Endothelial cell (in vitro differentiated cells): ENCODE measurements around the gene LIX1L. TPM values are rescaled to one million over a fixed set of nuclear protein-coding genes. Genes with fewer than 3 reads are reported as not detected.

Source experiments
- DNase-seq: peaks from one replicate; pipeline ENCODE4 v3.0.0; 2021; ENCODE audit warnings: low spot score
- H3K27ac Mint-ChIP-seq: one replicate; pipeline ENCODE4 v1.8.0; 2021; ENCODE audit warnings: mixed read lengths, inconsistent platforms; ENCODE audit not compliant: unreplicated experiment
- H3K27me3 Mint-ChIP-seq: one replicate; pipeline ENCODE4 v1.8.0; 2021; ENCODE audit warnings: mild to moderate bottlenecking, moderate library complexity, mixed read lengths, inconsistent platforms; ENCODE audit not compliant: unreplicated experiment
- H3K36me3 Mint-ChIP-seq: one replicate; pipeline ENCODE4 v1.8.0; 2021; ENCODE audit warnings: mild to moderate bottlenecking, low read depth, mixed read lengths, inconsistent platforms; ENCODE audit not compliant: unreplicated experiment
- H3K4me1 Mint-ChIP-seq: one replicate; pipeline ENCODE4 v1.8.0; 2021; ENCODE audit warnings: mild to moderate bottlenecking, mixed read lengths, inconsistent platforms; ENCODE audit not compliant: unreplicated experiment
- H3K4me3 Mint-ChIP-seq: one replicate; pipeline ENCODE4 v1.8.0; 2021; ENCODE audit warnings: mild to moderate bottlenecking, mixed read lengths, inconsistent platforms; ENCODE audit not compliant: unreplicated experiment
- H3K9me3 Mint-ChIP-seq: one replicate; pipeline ENCODE4 v1.8.0; 2021; ENCODE audit warnings: mixed read lengths, inconsistent platforms; ENCODE audit not compliant: unreplicated experiment
- CTCF ChIP-seq: fragments of 200-600 bp; sonication (generic); IDR thresholded peaks from one replicate; pipeline ENCODE4 v1.5.0; 2021; ENCODE audit warnings: antibody characterized with exemption; ENCODE audit not compliant: unreplicated experiment
- total RNA-seq: library from RNA; stranded (reverse); fragmentation: NEBNext Ultra II Directional; extraction: Animal tissue kit (Norgen Biotek cat#: 25700); gene quantifications from one replicate; pipeline ENCODE4 v1.2.1, GENCODE V29; 2021; ENCODE audit not compliant: unreplicated experiment

Gene LIX1L
- total RNA-seq, 1 donor from 2014 or later = 83.3 TPM

- H3K4me3 Mint-ChIP-seq = no peak overlapping the region
- H3K4me1 Mint-ChIP-seq = peaks cover 20% of the 10 kb centered on the region
These were observed 59.8 kb downstream of the LIX1L start for GRCh38 chr1:145897969-145898368.

GRCh38 chr1:145895471-145895870 lies 62.3 kb downstream of the LIX1L start:
- Mint-ChIP-seq H3K36me3 (peaks cover 14% of the 10 kb centered on the region), H3K9me3 (no peaks in the 10 kb centered on the region), H3K27me3 (peaks cover 4% of the 10 kb centered on the region), H3K4me3 (no peak overlapping the region), H3K27ac (no peak overlapping the region), H3K4me1 (peaks cover 38% of the 10 kb centered on the region)
- no peak for TF ChIP-seq CTCF
- DNase-seq = no peak

More at GRCh38 chr1:145897969-145898368, 59.8 kb downstream of the LIX1L start:
- no peak for TF ChIP-seq CTCF
- Mint-ChIP-seq H3K36me3 (peaks cover 23% of the 10 kb centered on the region), H3K27me3 (peaks cover 4% of the 10 kb centered on the region), H3K27ac (no peak overlapping the region), H3K9me3 (no peaks in the 10 kb centered on the region)
- no peak for DNase-seq

- peak overlapping the region; percentile 37 for H3K4me3 Mint-ChIP-seq
- H3K36me3 Mint-ChIP-seq = peaks cover 14% of the 10 kb centered on the region
- peak overlapping the region; percentile 18 for H3K27ac Mint-ChIP-seq
- peaks cover 4% of the 10 kb centered on the region for H3K27me3 Mint-ChIP-seq
- H3K4me1 Mint-ChIP-seq = peaks cover 42% of the 10 kb centered on the region
- DNase-seq = no peak
- TF ChIP-seq CTCF = no peak
- H3K9me3 Mint-ChIP-seq = no peaks in the 10 kb centered on the region
These were observed 64.3 kb downstream of the LIX1L start for GRCh38 chr1:145893306-145894055.

- peaks cover 12% of the 10 kb centered on the region for H3K36me3 Mint-ChIP-seq
- peaks cover 40% of the 10 kb centered on the region for H3K4me1 Mint-ChIP-seq
- peak overlapping the region; percentile 66 for H3K4me3 Mint-ChIP-seq
- no peak for TF ChIP-seq CTCF
- H3K9me3 Mint-ChIP-seq = no peaks in the 10 kb centered on the region
- DNase-seq = no peak
- peaks cover 2% of the 10 kb centered on the region for H3K27me3 Mint-ChIP-seq
- H3K27ac Mint-ChIP-seq = peak overlapping the region; percentile 99
These were observed 65.2 kb downstream of the LIX1L start for GRCh38 chr1:145892486-145893087.
